Stimulated activated naive CD8-positive, alpha-beta T cell treated with anti-CD3 and anti-CD28 coated beads, Interleukin-15, Interleukin-2, amounts not matched to agents 100 U/mL and 50 U/mL, for 24 hours (primary cell): Measurements from ENCODE around the gene INSRR.

Source experiments
- ATAC-seq: fragments of 150-1000 bp; cut with Tn5 transposase; one replicate; pipeline ENCODE4 v1.10.0; 2021
- DNase-seq: peaks from one replicate; pipeline ENCODE4 v3.0.0; 2021

INSRR gene

DNA sequence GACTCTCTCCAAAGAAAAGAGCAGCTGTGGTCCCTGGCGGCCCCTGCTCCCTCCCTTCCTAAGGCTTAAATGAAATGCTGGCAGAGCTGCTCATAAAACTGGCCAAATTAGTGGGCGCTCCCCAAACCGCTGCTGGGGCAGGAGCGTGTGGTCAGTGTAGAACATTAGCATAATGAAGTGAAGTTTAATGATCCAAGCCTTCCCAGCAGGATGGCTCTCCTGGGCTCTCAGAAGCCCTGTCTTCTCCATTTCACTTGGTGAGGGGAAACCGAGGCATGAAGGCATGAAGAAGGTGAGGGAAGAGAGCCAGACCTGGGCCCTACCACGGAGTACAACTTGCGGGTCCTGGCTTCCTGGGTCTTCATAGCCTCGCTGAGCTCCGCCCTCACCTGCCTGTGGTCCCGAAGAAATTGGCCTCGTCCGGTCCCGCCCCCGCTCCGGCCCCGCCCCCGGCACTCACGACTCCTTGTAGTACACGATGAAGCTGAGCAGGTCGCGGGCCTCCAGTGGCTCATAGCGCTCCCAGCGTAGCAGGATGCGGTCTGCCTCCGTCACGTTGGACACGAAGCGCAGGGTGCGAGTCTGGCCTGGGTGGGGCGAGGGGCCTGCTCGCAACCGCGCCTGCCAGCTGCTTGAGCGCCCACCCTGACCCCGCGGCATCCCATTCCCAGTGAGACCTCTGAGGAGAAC lies 10.3 kb downstream of the INSRR start:
- ATAC-seq (peak; percentile 58), DNase-seq (peak; percentile 77)

DNA sequence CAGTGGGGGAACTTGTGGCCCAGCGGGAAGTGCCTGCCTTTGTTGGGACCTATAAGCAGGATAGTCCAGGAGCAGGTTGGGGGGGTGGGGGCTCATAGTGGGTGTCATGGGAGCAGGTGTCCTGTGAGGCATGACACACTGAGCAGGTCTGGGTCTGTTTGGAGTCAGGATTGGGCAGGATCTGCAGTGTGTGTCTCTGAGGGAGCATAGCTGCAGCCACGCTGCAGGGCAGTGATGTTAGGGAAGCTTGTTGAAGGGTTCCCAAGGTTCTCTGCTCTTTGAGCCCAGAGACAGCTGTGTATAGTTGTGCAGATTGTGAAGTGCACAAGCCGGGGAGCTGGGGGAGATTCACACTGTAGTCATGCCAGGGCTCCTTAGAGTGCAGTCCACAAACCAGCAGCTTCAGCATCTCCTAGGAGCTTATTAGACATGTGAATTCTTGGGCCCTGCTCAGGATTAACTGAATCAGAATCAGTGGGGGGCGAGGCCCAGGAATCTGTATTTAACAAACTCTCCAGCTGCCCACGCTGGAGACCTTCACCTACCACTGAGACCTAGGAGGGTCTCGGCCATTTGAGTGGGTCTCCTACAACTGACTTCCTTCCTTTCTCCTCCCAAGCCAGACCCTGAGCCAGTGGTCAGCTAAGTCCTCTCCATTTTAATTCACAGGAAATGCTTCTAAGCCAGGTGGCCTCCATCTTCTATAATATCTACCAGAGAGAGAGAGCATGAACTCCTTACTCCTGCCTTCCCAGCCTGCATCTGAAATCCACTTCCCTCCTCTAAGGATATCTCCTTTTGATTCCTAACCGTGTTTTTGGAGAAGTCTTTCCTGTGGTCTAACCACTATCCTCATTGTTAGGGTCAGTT lies 11.1 kb downstream of the INSRR start:
- no peak for DNase-seq
- ATAC-seq = no peak

DNA sequence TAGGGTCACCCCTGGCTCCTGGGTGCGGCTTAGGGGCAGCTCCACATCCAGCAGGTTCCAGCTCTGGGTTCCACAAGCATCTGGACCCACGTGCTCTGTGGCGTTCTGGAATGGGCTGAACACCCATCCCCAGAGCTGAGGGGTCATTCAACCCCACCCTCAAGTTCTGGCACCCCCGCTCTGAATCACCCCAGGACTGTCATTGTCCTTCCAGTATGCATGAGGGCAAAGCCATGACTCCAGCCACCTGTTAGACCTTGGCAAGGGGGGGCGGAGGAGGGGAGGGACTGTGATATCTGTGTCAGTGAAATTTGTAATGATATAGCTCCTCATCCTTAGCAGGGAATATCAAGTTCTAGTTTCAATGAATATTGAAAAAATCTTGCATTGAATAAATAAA lies 12.3 kb downstream of the INSRR start:
- no peak for ATAC-seq
- no peak for DNase-seq

DNA sequence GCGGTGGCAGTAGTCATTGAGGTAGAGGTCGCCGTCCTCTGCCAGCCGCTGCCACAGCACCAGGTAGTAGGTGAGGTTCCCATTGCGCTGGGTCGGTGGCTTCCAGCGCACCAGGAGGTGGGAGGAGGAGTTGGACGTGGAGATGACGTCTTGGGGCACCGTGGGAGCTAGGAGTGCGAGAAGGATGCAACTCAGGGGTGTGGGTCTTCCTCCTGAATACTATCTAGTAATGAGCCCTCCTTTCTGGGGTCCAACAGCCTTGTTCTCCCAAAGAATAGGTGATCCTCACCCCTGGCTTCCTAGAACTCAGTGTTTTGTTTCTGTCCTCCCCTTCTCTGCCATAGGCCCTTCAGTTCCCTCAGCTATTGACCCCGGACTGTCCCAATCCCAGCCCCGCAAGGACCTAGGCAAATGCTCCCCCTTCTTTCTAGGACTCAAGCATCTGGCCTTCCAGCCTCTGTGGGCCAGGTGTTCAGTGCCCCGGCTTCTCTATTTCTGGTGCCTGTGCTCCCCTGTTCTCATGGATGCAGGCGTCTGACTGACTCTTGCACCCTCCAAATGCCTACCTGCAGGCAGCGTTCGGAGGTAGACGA lies 12.9 kb downstream of the INSRR start:
- DNase-seq (no peak), ATAC-seq (no peak)

DNA sequence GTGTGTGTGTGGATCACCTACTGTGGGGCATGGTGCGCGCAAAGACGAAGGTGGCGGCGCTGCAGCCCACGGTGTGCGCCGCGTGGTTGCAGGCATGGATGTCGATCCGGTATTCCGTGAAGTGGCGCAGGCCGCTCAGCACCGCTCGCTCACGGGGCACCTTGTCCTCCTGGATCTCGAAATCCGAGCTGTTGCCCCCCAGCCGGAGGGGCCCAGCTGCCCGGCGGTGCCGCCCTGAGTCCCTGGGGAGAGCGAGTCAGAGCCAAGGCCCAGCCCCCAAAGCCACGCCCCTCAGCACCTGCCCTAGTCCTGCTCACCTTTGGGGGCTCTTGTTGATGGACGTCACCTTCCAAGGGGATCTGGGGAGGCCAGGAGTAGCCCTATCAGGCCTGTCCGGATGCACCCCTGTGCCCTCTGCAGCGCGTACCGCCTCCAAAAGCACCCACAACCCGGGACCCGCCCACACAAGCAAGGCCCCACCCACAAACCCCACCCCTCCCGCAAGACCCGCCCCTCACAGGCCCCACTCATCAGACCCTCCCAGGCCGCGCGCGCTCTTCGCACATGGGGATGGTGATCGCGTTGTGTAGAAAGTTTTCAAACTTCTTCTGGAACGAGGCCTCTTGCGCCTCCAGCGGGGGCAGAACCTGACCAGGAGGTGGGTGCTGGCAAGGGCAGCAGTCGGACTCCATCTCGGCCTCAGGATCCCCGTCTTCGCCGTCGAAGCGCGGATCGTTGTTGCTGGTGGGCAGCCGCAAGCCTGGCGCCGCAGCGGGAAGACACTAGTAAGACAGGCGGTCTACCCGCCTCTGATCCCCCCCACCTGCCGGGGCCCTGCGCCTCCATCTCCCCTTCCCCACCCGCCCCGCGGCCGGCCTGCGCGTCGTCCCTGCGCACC lies 13.6 kb downstream of the INSRR start:
- DNase-seq (peak; percentile 41), ATAC-seq (peak; percentile 26)

DNA sequence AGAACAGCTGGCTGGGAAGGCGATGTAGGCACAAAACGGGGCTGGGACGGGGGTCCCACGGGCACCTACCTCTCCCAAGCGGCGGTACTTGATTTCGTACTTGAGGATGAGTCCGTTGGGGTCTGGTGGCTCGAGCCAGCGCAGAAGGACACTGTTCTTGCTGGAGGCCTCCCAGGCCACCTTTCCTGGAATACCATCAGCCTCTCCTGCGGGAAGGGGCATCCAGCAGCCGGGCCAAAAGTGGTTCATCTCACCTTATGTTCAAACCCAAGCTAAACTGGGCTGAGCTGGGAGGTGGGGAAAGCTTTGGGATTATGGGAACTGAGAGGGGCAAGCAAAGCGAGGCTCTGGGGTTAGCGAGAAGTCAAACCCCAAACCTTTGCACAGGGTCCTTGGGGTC lies 14.3 kb downstream of the INSRR start:
- ATAC-seq = no peak
- DNase-seq = no peak

DNA sequence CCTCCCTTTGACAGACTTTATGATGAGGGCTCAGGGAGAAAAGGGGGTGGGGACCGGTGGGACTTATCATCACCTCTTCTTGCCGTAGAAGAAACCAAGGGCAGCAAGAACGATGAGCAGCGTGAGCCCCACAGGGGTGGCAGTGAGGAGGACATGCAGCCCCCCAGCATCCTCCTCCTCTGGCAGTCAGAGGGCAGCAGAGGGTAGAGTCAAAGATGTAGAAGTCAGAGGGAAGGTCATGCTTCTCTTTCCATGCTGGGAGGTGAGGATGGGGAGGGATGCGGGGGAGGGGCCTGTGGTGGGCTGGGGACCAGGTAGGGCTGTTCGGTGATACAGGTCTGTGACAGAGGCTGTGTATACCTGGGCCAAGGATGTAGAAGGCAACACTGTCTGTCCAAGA lies 14.8 kb downstream of the INSRR start:
- ATAC-seq (no peak), DNase-seq (no peak)

DNA sequence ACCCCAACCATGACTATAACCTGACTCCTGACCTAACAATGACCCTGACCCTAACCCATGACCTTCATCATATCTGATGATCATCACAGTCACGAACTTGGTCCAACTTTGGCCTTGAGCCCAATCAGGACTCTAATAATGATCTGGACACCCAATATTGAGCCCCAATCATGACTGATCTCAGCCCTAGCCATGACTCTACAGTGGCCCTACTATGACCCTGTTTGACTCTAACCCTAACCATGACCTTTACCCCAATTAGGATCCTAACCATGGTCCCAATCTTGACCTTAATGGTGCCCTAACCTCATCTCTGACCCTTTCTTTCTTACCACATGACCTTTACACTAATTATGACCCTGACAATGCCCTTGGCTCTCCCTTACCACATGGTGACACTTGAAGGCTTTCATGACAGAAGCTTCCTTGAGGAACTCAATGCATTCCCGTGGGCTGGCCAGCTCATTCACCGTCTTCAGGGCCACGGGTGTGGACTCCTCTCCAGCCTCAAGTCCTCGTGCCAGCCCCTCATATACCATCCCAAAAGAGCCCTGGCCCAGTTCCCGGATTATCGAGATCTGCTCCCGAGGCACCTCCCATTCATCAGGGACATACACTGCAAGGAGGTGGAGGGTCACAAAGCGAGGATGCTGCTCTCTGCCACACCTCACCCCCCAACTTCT lies 16.2 kb downstream of the INSRR start:
- ATAC-seq (no peak), DNase-seq (no peak)

DNA sequence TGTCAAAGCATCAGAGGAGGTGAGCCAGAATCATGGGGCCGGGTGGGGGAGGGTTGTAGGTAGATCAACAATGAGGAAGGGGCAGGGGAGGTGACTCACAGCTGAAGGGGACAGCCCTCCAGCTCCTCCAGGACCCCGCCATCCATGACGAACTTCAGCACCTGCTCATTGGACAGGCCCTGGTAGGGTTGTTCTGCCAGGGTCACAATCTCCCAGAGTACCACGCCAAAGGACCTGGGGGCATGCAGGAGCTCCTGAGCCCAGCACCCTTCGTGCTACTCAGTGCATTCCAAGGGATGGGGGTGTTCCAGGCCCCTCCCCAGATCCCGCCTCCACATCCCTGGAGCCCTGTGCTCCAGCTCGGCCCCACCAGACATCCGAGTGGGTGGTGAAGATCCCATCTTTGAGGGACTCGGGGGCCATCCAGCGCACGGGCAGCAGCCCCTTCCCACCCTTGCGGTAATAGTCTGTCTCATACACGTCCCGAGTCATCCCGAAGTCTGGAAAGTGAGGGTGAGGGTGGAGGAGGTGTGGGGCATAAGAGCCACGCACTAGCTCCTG lies 17.5 kb downstream of the INSRR start:
- ATAC-seq = no peak

DNA sequence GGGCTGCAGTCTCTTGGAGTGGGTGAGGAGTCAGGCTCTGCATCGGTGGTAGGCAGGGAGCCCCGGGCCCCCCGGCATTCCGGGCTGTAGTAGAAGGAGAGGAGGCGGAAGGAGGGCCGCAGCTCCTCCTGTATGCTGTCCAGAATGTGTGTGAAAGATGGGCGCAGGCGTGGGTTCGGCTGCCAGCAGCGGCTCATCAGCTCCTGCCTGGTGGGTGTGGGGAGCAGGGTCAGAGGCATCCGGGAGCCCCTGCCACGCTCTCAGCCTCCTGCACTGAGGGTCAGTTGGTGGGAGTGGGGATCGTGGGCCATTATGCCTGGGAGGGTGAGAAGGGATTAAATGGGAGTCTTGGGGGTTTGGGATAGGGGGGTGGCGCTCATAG lies 18.0 kb downstream of the INSRR start:
- no peak for ATAC-seq

More for the DNA sequence above, 17.5 kb downstream of the INSRR start:
- DNase-seq = no peak

DNA sequence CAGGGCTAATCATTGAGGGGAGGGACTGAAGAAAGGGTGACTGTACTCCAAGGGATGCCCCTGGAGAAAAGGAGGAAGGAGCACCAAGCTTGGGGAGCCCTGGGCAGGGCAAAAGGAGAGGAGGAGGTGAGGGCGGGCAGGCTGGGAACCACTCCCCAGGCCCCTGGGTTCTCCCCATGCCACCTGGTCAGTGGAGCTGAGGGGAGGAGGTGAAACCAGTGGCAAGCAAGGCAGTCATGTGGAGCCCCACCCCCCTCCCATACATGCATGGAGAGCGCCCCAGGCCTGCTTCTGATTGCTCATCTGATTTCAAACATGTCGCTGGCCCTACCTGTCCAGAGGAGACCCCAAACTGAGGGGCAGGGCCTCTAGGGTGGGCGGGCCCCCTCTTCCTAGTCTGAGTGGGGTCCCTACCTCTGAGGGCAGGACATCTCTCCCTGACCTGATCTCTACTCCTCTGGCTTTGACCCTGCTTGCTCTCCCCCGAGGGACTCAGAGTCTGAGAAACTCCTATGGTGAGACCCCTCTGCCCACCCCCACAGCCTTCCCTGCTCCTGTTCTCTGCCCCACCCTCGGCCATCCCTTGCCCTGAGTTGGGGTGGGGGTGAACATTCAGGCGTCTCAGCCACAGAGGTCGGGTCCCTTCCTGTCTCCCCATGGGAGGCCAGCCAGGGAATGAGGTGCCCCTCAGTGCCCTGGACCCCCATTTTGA lies 18.6 kb downstream of the INSRR start:
- no peak for DNase-seq
- no peak for ATAC-seq

More for the DNA sequence above, 18.0 kb downstream of the INSRR start:
- no peak for DNase-seq

DNA sequence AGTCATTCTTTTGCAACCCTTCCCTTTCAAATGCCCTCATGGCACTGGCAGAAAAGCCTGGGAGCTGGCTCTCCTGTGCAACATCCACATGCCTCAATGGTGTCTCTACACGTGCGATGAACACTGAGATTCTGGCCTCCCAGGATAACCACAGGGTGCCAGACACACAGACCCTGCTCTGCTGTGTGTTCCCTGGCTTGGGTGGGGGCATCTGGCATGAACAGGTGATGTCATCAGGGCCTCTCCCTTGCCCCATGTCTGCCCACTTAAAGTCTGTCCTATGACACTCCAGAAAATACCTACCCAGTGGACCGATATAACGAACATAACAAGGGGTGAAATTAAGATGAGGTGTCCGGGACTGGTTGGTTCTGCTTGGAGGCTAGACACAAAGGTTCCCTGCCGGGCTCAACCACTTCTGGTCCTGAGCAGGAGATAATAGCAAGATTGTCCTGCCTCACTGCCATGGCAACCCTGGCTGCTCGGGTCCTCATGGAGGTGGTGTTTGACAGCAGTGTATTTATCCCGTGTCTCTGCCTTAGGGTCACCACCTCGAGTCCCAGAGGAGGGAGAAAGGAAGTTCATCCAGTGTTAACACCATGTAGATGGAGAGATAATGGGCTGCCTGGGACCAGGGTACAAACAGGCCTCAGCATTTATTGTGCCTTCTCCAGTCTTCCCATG lies 19.3 kb downstream of the INSRR start:
- no peak for DNase-seq
- ATAC-seq = no peak

DNA sequence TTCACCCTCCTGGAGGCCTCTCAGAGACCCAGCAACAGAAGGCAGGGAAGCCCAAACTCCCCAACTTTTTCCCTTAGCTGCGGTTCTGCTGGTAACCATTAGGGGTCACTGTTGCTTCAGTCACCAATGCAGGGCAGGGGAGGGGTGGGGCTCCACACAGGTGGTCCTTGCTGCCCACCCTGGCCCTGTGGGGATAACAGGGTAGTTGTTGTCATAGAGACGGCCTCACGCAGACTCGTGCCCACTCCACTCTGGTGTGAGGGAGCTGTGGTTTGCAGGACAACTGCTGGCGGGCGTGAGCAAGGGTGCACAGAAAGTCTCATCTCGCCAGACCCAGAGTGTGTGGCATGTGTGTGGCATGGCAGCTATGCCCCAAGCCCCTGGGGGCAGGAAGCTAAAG lies 19.9 kb downstream of the INSRR start:
- ATAC-seq (no peak), DNase-seq (peak; percentile 59)

DNA sequence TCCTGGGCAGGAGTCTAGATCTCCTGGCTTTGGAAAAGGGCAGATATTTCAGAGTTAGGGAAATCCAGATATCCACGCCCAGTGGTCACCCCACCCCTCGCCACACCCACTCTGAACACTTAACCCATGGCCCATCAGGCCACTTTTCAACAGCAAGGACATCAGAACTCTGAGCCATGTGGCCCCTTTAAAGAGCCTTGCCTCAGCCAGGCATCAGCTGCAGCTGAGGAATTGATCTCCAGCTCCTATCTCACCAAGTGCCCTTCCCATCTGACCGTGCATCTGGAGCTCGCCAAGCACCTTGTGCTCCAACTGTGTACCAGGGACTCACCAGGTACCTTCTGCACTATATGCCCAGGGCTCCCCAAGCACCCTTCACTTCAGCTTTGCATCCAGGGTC lies 22.0 kb downstream of the INSRR start:
- DNase-seq (no peak), ATAC-seq (no peak)

DNA sequence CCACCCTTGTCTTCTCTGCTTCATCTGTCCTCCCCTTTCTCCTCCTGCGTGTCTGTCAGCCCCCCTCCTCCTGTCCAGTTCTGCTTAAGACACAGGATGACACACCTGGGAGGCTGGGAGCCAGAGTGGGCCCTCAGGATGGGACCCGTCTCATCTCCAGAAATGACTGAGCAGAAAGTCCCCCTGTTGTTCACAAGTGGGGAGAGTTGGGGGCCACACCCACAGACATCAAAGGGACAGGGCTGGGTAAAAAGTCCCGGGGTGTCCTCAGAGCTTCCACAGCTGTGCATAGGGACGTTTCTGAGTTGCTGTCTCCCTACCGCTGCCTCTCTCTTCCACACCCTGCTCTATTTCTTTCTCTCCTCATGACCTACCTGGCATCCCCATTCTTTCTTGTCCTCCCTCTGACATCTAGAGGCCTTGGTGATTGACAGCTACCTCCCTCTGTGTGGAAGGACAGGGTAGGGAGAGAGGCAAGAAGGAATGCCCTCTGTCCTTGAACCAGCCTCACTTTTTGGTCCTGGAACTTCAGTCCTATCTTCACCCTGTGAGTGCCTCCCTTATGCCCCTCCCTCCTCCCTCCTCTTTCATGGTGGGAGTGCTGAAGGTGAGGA lies 22.8 kb downstream of the INSRR start:
- peak; percentile 69 for DNase-seq
- peak; percentile 88 for ATAC-seq

DNA sequence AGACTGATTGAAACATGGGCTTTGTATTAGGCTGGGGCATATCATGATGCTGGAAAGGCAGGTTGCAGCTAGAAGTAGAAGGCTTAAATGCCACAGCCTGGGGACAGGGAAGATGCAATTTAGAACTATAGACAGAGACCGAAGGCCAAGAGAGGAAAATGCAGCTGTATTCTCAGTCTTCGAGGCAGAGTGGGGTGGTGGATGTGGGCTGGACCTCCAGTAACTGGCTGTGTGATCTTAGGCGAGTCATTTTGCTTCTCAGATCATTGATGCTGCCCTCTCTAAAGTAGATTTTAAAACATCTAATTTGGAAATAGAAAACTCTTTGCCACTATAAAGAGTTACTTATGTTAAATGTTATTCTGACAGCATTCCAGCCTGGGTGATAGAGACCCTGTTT lies 24.6 kb downstream of the INSRR start:
- ATAC-seq = peak; percentile 28
- DNase-seq = no peak

DNA sequence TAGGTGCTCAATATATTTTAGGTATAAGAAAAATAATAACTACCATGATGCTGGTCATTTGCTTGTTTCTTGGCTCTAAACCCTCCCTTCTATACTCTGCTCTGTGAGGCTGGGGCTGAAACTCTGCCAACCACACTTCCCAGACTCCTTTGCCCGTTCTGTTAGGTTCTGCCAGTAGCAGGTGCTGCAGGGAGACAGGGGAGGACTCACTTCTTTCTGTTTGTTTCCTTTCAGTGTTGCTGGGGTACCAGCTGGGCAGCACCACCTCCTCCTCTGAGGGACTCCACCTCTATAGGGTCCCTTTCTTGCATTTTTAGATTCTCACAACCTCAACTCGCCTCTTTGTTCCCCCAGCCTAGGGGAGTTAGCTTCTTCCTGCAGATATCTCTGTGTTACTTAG lies 25.3 kb downstream of the INSRR start:
- peak; percentile 45 for ATAC-seq

DNA sequence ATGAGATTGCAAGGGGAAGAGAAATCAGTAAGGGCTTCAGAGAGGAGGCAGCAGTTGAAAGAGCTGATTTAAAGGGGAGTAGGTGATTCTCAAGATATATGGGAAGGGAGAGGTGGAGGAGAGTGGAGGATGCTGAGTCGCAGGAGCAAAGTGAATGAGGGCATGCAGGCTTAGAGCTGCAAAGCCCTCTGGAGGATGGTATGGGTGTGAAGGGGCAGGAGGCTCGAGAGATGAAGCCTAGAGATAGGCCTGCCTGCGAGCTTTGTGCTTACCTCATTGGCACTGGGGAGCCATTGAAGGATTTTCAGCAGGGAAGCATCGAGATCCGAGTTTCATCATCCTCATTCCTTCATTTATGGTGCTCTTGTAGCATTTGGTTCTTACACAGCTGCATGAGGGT lies 26.5 kb downstream of the INSRR start:
- no peak for DNase-seq
- no peak for ATAC-seq

More for the DNA sequence above, 25.3 kb downstream of the INSRR start:
- DNase-seq = no peak

DNA sequence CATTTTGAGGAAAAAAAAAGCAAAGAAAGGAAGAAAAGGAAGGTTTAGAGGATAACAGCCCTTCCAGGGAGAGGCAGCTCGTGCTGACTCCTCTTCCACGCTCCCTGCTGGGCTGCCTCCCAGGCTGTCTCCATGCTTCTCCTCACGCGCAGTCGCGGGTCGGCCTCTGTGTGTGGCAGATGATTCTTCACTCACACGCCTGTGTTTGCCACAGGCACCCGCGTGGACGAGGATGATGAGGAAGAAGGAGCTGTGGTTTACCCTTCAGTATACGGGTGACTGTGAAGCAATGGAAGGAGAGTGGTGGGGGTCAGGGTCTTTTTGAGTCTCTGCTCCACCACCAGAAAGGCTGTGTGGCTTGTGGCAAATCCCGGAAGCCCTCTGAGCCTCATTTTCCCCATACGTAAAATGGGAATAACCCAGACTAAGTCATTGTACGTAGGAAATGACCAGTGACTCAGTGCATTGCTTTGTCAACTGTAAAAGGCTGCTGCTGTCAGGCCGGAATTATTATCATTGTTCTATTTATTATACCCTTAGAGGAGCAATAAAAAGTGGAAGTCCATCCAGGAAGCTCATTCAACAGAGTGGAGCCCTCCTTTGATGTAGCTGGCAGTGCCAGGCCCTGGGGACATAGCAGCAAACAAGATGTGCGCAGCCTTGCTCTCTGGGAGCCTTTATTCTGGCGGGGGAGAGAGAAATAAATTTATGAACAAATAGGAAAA lies 30.4 kb downstream of the INSRR start:
- DNase-seq (no peak), ATAC-seq (peak; percentile 72)
